LNCAP (cell line): ENCODE results near the gene GTF3C1.

Experiments
- CTCF ChIP-seq: fragments of 450-650 bp; IDR thresholded peaks from 2 replicates; pipeline ENCODE4 v1.5.1; 2017; ENCODE audit warnings: mild to moderate bottlenecking

GTF3C1 gene

GRCh38 chr16:27576729-27577128 lies 27.0 kb upstream of the GTF3C1 start:
- no peak for TF ChIP-seq CTCF

- TF ChIP-seq CTCF, result no peak
Observed at GRCh38 chr16:27572711-27573110, 23.0 kb upstream of the GTF3C1 start.

- TF ChIP-seq CTCF, result no peak
Observed at GRCh38 chr16:27571433-27572326, 22.0 kb upstream of the GTF3C1 start.

GRCh38 chr16:27568077-27568476 lies 18.4 kb upstream of the GTF3C1 start:
- TF ChIP-seq CTCF, result no peak

DNA sequence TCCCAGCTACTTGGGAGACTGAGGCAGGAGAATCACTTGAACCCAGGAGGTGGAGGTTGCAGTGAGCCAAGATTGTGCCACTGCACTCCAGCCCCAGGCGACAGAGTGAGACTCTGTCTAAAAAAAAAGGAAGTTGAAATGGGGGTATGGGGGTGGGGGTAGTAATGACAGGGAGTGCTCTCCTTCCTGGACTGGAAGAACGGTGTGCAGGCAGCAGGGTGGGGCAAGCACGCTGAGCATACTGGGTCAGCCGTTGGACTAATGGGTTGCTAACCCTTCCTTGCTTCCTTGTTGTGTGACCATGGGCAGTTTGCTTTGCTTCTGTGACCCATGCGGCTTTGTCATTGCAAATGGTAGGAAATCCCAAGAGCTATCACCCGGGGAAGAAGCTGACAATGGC lies 16.7 kb upstream of the GTF3C1 start:
- TF ChIP-seq CTCF, result no peak

DNA sequence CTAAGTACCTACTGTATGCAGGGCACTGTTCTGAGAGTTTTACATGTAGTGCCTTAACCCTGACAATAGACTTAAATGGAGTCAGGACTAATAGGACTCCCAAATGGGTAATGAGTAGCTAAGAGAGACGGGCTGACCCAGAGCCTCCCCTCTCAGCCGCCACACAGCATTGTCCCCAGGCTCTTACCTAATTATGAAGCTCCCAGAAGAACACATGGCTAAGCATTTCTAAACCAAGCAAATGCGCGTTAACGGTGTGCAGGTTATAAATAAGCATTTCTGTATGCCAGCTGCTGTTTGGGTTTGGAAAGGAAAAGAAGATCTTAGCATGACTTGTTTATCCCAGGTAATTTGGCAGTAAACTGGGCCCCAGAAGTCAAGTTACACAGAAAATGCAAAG lies 14.5 kb upstream of the GTF3C1 start:
- no peak for TF ChIP-seq CTCF

DNA sequence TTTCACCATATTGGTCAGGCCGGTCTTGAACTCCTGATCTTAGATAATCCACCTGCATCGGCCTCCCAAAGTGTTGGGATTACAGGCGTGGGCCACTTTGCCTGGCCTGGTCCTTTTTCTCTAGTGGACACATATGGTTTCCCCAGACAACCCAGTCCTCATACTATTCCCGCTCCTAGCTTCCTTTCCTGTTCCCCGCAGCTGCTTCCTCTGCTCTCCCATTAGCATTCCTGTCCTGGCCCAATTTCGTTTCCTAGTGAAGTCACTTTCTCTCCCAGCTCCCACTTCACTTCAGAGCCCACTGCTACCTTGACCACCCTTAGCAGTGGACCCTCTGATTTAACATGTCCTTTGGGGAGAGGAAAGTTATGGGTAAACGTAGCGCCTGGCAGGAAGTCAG lies 11.5 kb upstream of the GTF3C1 start:
- no peak for TF ChIP-seq CTCF

DNA sequence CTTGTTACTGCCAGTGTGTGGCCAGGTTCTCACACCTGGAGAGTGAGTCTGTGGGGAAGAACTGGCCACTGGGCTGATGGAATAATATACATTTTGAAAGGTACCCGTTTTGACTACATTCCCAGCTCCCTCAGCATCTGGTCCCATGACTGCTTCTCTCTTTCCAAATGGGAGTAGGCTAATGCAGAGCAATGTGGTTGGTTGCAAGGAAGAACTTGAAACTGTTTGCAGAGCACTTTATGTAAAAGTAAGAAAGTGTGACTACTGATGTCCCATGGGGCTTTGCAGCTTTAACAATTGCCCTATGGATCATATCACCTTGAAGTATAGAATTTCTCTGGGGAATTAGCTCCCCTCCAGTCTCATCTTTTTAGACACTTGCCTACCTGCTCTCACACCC lies 9.2 kb upstream of the GTF3C1 start:
- TF ChIP-seq CTCF, result no peak
